Suppressor macrophage (primary cell): ENCODE data around the gene RAI1.
"Not testable (repeated sequence)": the region's sequence is repeated elsewhere in the genome, so short reads cannot be mapped to it uniquely, and the experiment has no call there.

ENCODE experiments used
- DNase-seq, 4 experiments: peaks; one replicate each; pipeline ENCODE4 v3.0.0-alpha.2; 2020 to 2022

The RAI1 gene

DNA sequence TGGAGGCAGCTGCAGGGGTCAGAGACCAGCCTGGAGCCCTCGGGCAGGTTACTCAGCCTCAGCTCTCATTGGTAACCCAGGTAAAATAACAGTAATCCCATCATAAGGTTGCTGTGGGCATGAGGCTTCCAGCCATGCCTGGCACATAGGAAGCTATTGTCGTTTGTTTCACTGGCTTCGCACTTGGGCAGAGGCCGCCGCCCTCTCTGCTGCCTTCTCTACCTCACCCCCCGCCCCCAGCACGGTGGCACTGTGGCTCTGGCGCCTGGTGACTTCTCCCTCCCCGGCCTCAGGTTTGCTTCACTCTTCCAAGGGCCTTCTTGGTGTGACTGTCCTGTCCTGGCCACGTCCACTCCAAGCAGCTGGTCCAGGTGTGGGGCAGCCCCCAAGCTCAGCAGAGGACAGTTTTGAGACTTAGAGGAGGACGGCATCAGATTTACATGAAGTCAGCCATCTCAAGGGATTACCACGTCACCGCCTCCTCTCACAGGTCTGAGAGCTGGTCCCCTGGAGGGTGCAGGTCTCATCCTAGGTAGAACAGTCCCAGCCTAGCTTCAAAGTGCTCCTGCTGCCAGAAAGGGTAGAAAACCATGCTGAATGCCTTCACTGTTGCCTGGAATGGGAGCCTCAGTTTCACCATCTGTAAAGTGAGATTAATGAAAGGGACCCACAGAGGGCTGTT lies 120.7 kb downstream of the RAI1 start:
- no peak for DNase-seq

DNA sequence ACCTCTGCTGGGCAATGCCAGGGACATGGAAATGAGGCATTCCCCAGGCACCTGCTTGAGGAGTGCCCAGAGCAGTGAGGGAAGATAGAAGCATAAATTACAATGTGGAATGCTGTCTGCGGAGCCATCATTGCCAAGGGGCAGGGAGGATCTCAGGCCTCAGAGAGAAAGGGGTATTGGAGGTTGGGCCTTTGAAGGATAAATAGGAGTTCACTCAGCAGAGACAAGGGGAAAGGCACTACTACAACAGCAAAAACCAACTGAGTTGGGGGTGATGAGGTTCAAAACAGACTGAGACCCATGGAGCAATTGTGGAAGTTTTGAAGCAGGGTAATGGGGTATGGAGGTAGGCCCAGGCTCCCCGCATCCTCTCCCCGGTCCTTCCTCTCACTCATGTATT lies 122.7 kb downstream of the RAI1 start:
- no peak for DNase-seq

DNA sequence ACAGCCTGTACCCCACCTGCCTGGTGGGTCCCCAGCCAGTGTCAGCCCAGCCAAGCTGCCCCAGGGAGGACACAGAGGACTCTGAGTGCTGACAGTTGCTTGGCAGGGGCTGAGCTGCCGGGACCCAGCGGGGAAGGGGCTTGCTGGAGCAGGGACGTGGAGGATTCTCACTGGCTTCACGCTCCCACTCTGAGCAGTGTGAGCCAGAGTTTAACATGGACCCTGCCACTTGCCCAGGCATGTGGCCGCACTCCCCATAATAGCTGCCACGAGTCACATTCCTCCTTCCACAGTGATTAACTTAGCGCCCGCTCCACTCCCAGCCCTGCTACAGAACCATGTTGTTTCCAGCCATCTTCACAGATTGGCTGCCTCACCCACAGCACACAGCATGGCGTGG lies 124.3 kb downstream of the RAI1 start:
- DNase-seq = no peak

DNA sequence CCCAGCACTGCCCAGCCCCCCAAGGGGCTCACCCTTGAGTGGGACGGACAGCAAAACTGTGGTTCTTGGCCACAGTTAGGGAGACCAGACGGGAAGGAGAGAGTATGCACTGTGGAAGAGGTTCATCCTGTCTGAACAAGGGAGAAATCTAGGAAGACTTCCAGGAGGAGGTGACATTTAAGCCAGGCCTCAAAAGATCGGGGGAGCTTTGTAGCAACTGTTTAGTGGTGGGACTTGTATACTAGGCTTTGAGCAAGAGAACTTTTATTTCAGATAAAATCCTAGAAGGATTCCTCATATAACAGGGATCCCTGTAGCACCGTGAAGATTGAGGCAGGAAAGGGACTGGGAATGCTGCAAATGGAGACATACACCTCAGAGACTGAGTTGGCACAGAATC lies 124.8 kb downstream of the RAI1 start:
- DNase-seq = no peak

DNA sequence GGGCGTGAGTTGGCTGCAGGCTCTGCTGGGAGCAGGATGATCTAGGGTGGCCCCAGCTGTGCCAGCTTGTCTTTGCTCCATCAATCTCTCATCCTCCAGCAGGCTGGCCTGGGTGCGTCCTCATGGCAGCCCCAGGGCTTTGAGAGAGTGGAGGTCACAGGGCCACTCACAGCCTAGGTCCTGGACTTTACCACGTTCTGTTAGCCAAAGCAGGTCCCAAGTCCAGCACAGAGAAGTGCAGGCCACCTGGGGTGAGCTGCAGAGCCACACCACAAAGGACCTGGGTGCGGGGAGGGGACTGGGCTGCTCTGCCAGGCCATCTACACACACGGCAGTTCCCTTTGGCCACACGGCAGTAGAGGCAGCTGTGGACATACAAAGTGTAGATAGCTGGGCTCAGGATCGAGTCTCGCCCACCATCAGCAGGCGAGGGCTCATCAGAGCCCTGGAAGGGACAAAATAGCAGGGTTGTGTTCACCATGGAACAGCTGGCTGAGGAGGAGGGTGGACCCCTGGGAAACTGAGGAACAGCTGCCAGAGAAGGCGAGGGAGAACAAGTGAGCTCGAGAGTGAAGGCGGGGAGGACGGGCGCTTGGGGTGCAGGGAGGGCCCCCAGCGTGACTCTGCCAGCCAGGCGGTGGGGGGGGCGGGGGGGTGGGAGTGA lies 125.5 kb downstream of the RAI1 start:
- DNase-seq = no peak

DNA sequence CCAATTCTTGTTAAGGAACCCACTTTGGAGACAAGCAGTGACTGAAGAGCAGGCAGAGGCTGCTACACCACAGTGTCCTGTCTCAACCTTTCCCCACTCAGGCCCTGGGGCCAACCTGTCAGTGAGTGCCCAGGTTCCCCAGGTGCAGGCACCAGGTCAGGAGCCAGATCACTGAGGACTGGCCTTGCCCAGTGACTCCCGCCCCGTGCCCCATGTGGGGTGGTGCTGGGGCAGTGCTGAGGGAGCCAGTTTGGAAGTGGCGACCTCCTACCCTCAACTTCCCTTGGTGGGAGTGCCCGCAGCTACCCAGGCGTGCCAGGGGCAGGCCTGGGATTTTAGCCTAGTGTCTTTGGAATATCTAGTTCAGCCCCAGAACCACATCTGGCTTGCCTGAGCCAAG lies 126.2 kb downstream of the RAI1 start:
- DNase-seq = no peak

DNA sequence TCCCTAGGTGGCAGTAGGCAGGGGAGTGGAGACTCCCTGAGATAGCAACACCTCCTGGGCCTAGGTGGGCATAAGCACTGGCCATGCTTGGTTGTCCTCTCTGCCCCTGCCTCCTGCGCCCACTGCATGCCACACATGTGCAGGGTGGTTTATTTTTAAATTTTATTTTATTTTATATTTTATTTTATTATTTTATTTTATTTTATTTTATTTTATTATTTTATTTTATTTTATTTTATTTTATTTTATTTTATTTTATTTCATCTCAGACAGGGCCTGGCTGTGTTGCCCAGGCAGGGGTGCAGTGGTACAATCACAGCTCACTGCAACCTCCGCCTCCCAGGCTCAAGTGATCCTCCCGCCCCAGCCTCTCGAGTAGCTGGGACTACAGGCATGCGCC lies 126.9 kb downstream of the RAI1 start:
- not testable (repeated sequence) for DNase-seq

DNA sequence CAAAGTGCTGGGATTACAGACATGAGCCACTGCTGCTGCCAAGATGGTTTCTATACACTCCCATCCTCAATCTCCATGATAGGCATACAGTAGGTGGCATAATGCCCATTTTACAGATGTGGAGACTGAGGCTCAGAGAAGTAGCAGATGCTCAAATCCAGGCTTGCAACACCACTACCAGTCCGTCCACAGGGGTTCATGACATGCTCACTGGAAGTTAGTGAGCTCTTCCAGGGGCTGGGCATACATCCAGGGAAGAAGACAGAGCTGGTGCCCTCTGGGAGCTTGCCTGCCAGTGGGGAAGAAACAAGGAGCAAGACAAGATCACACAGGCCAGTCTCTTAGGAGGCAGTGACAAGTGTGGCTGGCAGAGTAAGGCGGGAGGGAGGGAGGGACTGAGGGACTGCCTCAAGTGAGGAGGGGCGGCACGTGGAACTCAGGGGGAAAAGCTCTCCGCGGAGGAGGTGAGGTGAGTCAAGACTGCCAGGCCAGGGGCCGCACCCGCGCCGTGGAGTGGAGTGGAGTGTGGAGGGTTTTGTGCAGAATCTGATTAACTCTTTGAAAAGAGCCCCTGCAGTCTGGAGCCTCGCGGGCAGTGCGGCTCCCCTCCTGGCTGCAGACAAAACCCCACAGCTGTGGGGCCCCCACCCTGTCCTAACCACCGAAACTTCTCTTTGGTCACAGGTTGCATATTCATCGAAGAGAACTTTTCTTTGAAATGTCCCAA lies 127.6 kb downstream of the RAI1 start:
- DNase-seq = no peak

DNA sequence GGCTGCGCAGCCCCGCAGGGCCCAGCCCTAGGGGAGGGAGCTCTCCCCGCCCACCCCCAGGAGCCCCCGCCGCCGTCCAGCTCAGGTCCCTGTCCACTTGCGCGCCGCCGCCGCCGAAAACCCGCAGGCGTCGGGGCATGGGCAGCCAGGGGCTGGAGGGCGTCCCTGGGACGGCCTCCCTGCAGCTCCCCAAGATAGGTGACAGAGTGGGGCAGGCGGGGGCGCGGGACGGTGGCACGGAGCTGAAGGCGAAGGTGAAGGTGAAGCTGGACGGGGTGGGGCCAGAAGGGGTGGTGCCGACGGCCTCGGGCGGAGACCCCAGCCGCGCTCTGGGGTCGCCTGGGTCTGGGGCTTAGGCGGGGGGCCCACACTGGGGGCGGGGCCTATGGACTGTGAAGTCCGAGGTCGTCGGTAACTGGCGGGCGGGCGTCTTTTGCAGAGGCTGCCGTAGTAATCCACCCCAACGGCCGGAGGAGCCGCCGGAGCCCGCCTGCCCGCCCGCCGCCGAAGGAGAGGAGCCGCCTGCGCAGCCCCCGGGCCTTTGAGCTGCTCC lies 128.3 kb downstream of the RAI1 start:
- no peak for DNase-seq

DNA sequence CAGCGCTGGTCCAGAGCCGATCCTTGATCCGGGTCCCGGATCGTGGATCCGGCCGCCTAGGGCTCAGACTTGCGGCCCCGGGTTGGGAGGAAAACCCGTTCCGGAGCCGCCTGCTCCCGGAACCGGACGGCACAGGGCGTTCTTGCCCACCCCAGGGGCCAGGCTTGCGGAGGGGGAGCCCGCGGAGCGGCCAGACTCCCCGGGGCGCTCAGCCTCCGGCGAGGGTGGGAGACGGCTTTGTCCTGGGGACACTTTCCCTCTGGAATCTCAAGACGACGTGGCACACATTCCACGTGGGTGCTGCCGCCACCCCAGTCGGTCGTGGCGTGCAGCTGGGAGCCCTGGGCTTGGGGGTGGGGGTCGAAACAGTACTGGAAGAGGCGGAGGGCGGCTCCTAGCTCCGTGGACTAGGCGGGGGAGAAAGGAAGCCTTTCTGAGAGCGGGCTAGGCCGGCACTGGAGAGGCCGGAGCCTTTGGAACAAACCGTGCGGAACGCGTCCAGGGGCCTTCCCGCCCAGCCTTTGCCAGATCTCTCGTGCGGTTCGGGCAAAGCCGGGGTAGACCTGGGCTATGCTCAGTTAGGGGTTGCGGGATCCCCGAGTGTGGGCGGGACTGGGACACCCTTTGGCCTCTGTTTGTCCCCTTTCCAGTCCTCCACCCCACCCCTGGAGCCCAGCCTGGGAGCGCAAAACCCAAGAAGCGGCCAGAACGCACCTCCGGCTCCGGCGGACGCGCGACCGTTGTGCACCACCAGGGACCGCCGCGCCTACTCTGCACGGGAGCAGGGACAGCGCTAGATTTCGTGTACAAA lies 129.0 kb downstream of the RAI1 start:
- DNase-seq = no peak

DNA sequence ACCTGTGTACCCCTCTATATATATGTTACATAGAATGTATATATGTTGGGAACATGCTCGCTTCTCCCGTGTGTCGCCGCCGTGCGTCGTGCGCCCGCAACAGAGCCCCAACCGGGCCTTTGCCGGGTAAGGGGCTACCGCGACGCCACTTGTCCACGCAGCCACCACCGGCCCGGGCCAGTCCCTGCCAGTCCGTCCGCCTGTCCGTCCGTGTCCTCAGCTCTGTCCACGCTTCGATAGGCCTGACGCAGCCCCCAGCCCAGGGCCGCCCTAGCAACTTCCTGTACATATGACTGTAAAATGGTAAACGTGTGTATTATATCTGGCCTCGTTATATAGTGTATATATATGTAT lies 129.6 kb downstream of the RAI1 start:
- DNase-seq = no peak

DNA sequence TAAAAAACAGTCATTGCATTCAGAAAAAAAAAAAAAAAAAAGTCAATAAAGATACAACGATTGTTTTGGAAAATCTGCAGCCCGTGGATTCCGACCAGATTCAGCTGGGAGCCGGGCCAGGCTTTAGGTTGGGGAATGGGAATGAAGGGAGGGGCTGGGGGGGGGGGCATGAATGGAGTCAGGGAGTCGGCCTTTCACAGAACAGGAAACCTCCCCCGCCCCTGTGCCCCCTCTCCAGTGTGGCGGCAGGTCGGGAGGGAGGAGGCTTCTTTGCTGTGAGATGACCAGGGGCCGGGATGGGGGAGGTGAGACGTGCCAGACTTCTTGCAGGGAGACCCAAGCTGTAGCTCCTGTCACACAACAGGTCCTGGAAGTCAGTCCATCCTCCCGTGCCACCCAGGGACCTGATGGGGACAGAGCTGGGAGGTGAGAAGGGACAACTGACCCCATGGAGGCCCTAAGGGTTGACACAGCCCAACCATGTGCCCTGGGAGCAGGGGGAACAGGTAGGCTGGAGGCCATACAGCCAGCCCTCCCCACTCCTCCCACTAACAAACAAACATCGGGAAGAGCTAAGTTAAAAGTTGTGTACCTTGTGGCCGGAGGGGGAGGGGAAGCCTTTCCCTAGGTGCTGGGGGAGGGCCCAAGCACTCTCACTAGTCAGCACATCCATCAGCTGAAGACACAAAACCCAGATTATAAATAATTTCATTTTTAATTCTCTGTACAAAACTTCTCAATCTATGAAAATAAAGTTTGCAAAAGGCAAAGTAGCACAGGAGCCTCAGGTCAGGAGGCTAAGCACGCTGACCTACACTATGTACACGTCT lies 130.3 kb downstream of the RAI1 start:
- no peak for DNase-seq

DNA sequence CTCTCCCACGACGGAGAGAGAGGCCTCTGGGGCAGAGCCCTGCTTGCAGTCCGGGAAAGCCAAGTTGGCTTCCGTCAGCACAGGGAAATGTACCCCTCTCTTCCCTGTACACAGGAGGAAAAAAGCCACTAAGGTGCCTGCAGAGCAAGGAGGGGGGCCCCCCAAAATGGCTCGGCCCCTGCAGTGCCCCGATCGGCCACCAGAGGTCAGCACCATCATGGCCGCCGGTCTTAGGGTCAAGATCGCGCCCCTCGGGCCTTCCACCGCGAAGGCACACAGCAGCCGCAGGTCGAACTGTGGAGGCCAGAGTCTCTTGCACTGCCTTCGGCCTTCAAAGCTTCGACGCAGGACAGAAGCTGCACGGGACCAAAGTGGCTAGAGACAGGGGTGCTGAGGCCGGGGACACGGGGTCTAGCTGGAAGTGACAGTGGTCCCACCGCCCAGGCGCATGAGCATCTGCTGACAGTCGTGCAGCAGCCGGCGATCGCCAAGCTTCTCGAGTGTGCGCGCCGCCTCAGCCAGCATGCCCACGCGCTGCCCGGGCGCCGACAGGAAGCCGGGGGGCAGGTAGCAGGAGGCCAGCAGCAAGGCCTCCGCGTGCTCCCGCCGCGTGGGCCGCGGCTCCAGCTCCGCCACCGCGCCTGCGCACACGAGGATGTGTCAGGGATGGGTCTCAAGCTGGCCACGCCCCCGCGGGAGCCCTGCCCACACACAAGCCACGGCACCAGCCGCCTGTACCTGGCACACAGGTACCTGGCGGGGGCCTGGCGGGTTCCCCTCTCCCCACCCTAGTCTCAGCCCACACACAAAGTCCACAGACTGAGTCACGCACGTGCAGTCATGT lies 131.2 kb downstream of the RAI1 start:
- peak; percentile 64 to 80 (median 74) for DNase-seq

DNA sequence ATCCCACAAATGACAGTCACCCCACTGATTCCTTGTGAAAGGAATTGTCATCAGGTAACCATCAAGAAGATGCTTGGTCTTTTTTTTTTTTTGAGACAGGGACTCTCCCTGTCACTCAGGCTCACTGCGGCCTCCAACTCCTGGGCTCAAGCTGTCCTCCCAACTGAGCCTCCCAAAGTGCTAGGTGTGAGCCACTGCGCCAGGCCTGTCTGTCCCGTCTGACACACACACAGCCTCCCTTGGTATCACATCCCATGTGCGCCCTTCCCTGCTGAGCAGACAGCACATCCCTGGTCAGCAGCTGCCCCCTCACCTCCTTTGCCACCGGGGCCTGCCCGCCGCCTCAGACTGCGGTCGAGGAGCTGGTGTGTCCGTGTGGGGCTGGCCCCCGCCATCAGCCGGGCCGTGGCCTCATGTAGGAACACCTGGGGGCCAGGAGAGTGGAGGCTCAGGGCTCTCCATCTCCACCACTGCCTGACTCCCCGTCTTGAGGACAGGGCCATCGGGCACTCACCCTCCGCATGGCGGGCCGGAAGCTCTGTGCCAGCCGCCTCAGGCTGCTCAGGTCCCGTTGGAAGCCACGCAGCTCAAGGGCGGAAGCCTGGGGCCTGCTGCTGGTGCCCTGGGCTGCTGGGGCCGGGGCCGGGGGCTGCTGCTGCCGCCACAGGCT lies 131.9 kb downstream of the RAI1 start:
- no peak for DNase-seq

DNA sequence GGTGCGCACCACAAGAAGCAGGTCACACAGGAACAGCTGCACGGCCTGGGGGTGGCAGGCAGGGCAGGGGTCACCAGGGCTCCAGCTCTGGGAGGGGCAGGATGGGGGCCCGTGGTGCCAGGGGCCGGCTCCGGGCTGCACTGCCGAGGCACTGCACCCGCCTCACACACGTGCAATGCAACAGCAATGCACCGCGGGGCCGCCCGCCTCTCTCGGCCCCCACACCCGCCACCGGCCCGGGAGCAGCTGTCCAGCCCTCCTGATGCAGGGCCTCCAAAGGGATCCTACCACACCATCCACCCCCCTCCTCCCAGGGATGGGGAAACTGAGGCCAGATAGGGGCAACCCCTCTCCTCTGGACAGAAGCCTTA lies 132.5 kb downstream of the RAI1 start:
- DNase-seq = no peak

DNA sequence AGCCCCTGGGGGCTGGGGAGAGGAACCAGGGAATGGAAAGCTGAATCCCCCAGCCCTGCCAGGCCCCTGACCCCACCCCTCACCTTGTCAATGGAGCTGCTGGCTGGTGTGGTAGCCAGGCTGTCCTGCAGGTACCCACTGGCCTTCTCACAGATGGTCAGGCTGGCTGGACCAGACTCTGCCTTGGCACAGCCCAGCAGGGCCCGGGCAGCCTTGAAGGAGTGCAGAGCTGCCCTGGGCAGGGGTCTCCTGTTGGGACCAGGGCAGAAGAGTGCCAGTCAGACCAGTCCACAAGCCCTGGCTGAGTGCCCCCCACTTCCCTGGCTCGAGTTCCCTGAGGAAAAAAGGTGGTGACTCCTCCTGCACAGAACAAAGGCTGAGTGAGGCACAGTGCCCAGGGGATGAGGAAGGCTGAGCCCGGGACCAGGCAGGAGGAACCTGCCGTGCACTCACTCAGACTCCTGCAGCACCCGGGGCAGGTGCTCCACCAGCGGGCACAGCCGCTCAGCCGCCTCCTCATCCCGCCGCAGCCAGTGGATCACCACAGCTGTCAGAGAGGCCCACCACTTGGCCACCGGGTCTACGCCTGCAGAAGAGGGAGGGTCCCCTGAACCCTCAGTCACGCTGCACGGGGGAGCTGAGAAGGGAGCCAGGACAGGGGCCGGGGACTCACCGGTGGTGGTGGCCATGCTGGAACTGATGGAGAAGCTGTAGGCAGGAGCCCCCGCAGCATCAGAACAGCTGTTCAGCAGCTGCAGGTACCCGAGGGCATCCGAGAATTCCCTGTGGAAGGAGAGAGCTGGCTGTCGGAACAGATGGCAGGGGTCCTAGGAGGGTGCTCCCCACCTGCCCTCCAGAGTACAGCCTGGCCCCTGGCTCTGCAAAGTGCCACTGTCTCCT lies 133.2 kb downstream of the RAI1 start:
- DNase-seq = no peak

DNA sequence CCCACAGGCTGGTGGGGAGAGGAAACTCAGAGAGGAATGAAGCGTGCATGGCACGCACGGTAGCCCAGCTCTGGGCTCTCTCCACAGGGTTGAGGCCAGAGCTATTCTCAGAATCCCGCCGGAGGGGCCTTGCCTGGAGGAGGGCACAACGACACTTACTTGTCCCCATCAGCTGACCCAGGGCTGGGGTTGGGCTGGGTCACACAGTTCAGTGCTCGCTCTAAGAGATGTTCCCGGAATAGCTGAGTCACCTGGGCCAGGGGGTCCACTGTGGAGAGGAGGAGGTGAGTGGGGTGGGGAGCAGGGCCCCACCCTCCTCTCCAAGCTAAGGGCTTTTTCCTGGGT lies 133.8 kb downstream of the RAI1 start:
- no peak for DNase-seq

DNA sequence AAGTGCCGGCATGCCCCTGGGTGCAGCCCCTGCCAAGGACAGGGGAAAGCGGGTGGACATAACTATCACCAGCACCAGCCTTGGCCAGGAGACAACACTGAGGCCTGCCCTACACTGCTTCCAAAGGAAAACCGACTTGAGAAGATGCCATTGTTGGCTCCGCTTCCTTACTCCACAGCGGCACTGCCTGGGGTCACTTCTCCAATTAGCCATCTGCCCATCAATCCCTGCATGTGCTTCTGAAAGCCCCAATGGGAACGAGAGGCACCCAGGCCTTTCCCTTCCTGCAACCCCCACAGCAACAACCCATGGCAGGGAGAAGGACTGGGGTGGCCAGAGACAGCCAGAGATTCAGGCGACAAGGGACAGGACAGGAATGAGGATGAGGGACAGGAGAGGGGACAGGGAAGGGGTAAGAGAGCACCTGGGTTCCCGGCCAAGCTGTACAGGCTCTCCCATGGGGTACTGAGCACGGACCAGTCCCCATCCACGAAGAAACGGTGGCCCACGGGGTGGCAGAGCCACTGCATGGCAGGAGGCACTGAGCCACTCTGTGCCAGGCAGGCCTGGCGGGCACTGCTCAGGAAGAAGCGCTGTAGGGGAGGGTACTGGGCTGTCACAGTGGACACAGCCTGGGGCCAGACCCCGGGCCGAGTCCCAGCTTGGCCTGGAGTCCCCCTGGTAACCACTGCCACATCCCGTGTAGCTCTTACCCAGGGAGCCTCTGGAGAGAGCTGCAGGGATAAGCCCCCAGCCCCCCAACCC lies 134.4 kb downstream of the RAI1 start:
- DNase-seq = no peak
